GM04504 (cell line): ENCODE results near the gene FAM193B.

Source experiments
- DNase-seq: peaks from one replicate; pipeline ENCODE4 v3.0.0-alpha.2; 2012; ENCODE audit warnings: low read depth

Gene FAM193B

GRCh38 chr5:177554474-177555111 lies at the start of gene FAM193B:
FAM193B (minus strand) TSS chr5:177554563; CDS start chr5:177554458, 105 bp downstream.
- peak; percentile 72 for DNase-seq

- DNase-seq, result no peak
Observed at GRCh38 chr5:177604116-177604521, 49.8 kb upstream of the FAM193B start.

DNA sequence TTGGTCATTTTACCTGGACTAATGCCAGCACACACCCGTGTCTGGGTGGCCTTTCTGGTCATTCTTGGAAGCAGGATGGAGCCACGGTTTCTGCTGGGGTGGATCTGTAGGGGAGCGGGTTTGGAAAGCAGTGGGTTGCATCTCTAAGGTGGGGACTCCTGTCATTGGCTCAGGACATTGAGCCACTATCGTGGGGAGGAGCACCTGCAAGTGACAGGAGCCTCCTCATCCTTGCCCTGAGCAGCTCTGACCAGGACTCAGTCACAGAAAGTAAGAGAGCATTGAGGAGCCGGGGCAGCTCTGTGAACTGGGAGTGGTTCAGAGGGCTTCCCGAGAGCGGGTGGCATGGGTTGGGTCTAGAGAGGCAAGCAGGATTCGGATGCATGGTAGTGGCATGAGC lies 49.3 kb upstream of the FAM193B start:
- DNase-seq, result no peak

GRCh38 chr5:177602458-177602830 lies 48.1 kb upstream of the FAM193B start:
- no peak for DNase-seq

- DNase-seq, result no peak
Observed at GRCh38 chr5:177601577-177602457, 47.5 kb upstream of the FAM193B start.

DNA sequence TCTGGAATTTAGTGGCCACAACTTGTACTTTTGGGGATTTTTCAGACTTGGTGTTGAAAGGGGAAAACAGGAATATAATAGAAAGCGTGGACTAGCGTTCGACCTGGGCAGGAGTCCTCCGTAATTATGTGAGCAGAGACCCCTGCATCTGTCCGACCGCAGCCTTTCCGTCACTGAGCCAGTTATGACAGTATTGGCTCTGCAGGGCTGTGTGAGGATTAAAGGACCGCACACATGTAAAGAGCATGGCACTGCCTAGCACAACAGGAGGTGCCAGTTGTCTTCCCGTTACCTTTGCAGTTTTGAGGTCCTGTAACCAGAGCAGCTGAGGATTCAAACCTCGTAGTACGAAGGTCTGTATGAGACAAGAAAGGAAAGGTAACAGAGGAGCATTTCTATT lies 46.8 kb upstream of the FAM193B start:
- no peak for DNase-seq

DNA sequence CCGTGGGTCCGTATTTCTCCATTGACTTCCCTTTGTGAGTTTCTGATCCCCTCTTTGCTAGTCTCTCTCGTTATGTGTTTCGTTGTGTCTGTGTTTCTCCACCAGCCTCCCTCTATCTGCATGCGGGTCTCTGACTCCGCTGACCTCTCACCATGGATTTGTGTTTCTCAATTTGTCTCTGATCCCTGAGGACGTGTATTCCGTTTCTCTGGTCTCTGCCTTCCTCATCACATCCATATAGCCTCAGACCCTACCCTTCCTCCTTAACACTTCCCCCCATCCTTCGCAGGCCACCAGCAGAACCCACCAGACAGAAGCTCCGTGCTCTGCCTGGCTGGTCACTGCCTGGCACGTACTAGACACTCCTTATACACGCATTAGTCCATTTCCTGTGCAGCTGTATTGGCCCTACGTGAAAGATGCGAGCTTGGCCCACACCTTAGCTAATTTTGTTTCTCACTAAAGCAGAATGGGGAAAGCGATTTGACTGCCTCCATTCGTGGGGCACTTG lies 46.2 kb upstream of the FAM193B start:
- DNase-seq, result no peak

DNA sequence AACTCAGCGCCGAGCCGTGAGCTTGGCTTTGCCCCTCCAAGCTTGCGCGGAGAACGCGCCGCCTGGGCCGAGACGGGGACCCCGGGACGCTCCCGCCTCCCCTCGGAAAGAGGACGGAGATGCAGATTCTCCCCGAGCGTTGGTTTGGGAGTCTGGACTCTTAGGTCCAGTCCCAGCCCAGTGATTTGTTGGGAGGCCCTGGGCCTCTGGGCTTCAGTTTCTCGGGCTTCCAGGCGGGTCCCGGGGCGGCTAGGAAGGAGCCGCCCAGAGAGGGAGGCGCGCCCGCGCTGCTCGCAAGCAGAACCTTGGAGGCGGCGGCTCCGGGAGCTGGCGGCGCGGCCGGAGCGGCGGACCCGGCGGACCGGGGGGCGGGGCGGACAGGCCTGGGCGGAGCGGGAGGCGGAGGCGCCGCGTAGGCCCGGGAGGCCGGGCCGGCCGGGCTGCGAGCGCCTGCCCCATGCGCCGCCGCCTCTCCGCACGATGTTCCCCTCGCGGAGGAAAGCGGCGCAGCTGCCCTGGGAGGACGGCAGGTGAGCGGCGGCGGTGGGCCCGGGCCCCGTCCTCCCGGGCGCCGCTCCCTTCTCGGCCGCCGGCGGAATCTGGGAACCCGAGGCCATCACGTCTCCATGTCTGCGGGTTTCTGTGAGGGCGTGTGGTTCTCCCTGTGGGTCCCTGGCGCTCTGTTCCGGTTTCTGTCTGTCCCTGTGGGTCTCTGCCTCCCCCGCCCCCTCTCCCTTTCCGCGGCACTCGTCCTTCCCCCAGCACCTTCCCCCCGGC lies 45.6 kb upstream of the FAM193B start, which contains the start of gene B4GALT7:
TSS of gene B4GALT7 (plus strand) at position 402 of the 777 bp plus-strand sequence. CDS start at position 481, 79 bp downstream.
- peak; percentile 55 for DNase-seq

DNA sequence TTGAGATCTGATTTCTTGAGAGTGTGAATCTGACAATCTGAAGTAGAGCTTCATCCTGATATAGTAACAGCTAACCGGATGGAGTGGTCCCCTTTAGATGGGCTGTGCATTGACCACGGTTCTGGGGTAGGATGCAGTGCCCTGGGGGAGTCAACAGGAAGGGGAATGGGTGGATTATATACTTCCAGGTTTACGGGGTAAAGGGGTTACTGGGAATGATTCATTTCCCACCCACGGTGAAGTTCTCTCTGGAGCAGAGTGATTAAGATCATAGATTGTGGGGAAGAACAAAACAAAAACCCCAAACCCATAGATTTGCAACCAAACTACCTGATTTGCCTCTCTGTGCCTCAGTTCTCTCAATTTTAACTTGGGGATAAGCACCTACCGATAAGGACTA lies 44.1 kb upstream of the FAM193B start:
- DNase-seq, result no peak

DNA sequence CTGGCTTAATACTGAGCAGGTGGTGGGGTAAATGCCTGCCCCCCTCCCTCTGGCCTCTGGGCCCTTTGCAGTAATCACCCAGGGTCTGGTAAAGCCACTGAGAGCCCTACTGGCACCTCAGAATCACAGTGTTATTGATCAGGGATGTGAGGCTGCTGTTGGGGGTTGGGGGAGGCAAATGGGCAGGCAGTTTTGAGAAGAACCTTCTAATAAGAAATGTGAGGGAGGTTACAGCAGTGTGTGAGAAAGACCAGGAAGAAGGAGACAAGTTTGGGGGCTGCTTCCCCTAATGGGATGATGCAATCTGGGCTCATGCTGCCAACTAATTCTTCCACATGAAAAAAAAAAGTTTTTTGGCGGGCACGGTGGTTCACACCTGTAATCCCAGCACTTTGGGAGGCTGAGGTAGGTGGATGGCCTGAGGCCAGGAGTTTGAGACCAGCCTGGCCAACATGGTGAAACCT lies 42.4 kb upstream of the FAM193B start:
- DNase-seq, result no peak

- DNase-seq, result no peak
Observed at GRCh38 chr5:177595991-177596774, 41.8 kb upstream of the FAM193B start.

- DNase-seq, result no peak
Observed at GRCh38 chr5:177595026-177595585, 40.7 kb upstream of the FAM193B start.

GRCh38 chr5:177594071-177594470 lies 39.7 kb upstream of the FAM193B start:
- no peak for DNase-seq

DNA sequence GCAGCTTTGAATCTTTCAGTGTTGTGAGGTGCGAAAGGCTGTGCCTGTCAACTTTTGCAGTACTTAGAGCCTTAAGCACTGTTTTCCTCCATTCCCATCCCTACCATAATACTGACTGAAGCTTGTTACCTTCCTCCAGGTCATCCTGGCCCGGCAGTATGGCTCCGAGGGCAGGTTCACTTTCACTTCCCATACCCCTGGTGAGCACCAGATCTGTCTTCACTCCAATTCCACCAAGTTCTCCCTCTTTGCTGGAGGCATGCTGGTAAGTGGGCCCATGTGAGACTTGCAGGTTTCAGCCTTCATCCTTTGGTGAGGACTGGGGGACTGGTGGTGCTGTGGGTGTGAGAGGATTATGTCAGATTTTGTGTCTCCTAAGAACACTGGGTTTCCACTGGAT lies 39.1 kb upstream of the FAM193B start:
- no peak for DNase-seq

DNA sequence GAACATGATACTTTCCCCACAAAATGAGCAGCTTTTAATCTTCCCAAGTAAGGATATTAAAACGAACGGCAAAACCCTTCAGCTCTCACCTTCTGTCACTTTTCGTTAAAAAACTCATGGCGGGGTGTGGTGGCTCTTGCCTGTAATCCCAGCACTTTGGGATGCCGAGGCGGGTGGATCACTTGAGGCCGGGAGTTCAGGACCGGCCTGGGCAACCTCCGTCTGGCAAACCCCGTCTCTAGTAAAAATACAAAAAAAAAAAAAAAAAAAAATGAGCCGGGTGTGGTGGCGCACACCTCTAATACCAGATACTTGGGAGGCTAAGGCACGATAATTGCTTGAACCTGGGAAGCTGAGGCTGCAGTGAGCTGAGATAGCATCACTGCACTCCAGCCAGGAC lies 38.5 kb upstream of the FAM193B start:
- no peak for DNase-seq

- DNase-seq, result peak; percentile 48
Observed at GRCh38 chr5:177592010-177592834, 37.9 kb upstream of the FAM193B start, which contains the start of gene TMED9. TMED9 (plus strand) TSS chr5:177592203; CDS start chr5:177592215, 12 bp downstream.

- DNase-seq, result no peak
Observed at GRCh38 chr5:177591690-177592009, 37.3 kb upstream of the FAM193B start.

DNA sequence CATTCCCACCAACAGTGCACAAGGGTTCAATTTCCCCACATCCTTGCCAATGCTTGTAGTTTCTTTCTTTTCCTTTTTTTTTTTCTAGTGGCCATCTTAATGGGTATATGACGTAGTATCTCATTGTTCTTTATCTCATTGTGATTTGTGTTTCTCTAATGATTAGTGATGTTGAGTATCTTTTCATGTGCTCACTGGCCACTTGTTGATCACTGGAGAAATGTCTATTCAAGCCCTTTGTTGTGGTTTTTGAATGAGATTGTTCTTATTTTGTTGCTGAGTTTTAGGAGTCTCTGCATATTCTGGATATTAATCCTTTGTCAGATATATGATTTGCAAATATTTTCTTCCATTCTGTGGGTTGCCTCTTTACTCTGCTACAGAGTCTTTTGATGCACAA lies 36.0 kb upstream of the FAM193B start:
- DNase-seq, result no peak

GRCh38 chr5:177588413-177588909 lies 34.1 kb upstream of the FAM193B start:
- DNase-seq, result no peak

GRCh38 chr5:177578316-177578715 lies 24.0 kb upstream of the FAM193B start:
- DNase-seq, result no peak
